22Rv1 (cell line): ENCODE measurements around the gene POLR2H.

ENCODE experiments used
- ZFX ChIP-seq: fragments of 450-650 bp; IDR thresholded peaks from 2 replicates; pipeline ENCODE4 v1.6.1; 2017; ENCODE audit warnings: antibody characterized with exemption, borderline replicate concordance
- TF ChIP-seq, protein P1 (sequence below): fragments of 450-650 bp; IDR thresholded peaks from 2 replicates; pipeline ENCODE4 v1.5.1; 2017; ENCODE audit warnings: mild to moderate bottlenecking

GRCh38 chr3:184351511-184352148 lies 9.9 kb upstream of the POLR2H start:
- TF ChIP-seq, protein P1, sequence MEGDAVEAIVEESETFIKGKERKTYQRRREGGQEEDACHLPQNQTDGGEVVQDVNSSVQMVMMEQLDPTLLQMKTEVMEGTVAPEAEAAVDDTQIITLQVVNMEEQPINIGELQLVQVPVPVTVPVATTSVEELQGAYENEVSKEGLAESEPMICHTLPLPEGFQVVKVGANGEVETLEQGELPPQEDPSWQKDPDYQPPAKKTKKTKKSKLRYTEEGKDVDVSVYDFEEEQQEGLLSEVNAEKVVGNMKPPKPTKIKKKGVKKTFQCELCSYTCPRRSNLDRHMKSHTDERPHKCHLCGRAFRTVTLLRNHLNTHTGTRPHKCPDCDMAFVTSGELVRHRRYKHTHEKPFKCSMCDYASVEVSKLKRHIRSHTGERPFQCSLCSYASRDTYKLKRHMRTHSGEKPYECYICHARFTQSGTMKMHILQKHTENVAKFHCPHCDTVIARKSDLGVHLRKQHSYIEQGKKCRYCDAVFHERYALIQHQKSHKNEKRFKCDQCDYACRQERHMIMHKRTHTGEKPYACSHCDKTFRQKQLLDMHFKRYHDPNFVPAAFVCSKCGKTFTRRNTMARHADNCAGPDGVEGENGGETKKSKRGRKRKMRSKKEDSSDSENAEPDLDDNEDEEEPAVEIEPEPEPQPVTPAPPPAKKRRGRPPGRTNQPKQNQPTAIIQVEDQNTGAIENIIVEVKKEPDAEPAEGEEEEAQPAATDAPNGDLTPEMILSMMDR = no peak
- no peak for TF ChIP-seq ZFX
